Endodermal cell (in vitro differentiated cells): ENCODE data around the gene MROH2A. TPM values are rescaled to one million over a fixed set of nuclear protein-coding genes. Genes with fewer than 3 reads are reported as not detected.
"Not testable (repeated sequence)": the region's sequence is repeated elsewhere in the genome, so short reads cannot be mapped to it uniquely, and the experiment has no call there.

ENCODE experiments used
- DNase-seq: peaks from one replicate; pipeline ENCODE4 v3.0.0-alpha.2; 2017
- H3K27ac ChIP-seq: 2 replicates; pipeline ENCODE4 v1.5.1; 2013; ENCODE audit warnings: mild to moderate bottlenecking, low read depth, low read length, moderate library complexity
- H3K27me3 ChIP-seq: 2 replicates; pipeline ENCODE4 v1.6.1; 2013; ENCODE audit warnings: mild to moderate bottlenecking, low read length, moderate library complexity; ENCODE audit not compliant: insufficient read depth, control insufficient read depth, poor library complexity, severe bottlenecking
- H3K36me3 ChIP-seq: 2 replicates; pipeline ENCODE4 v1.7.0; 2013; ENCODE audit warnings: mild to moderate bottlenecking, low read length, moderate library complexity; ENCODE audit not compliant: control insufficient read depth, insufficient read depth
- H3K4me1 ChIP-seq: one replicate; pipeline ENCODE4 v1.7.0; 2013; ENCODE audit warnings: low read length; ENCODE audit not compliant: control insufficient read depth, insufficient read depth
- H3K4me3 ChIP-seq: 2 replicates; pipeline ENCODE4 v1.5.1; 2013; ENCODE audit warnings: mild to moderate bottlenecking, low read length, moderate library complexity
- H3K9ac ChIP-seq: 2 replicates; pipeline ENCODE4 v1.6.1; 2013; ENCODE audit warnings: mild to moderate bottlenecking, low read length, moderate library complexity; ENCODE audit not compliant: poor library complexity, severe bottlenecking; ENCODE audit errors: extremely low read depth
- H3K9me3 ChIP-seq: 2 replicates; pipeline ENCODE4 v1.6.1; 2013; ENCODE audit warnings: mild to moderate bottlenecking, low read length, moderate library complexity; ENCODE audit not compliant: control insufficient read depth
- H3K27ac Mint-ChIP-seq: 2 replicates; pipeline ENCODE4 v1.8.0; 2020; ENCODE audit warnings: mixed read lengths
- H3K27me3 Mint-ChIP-seq: 2 replicates; pipeline ENCODE4 v1.8.0; 2021; ENCODE audit warnings: mild to moderate bottlenecking, mixed read lengths; ENCODE audit not compliant: insufficient read depth
- H3K36me3 Mint-ChIP-seq: 2 replicates; pipeline ENCODE4 v1.8.0; 2020; ENCODE audit warnings: low read depth, mixed read lengths
- H3K4me1 Mint-ChIP-seq: 2 replicates; pipeline ENCODE4 v1.8.0; 2020; ENCODE audit warnings: mixed read lengths
- H3K4me3 Mint-ChIP-seq: 2 replicates; pipeline ENCODE4 v1.8.0; 2020; ENCODE audit warnings: mild to moderate bottlenecking, moderate library complexity, mixed read lengths
- H3K9me3 Mint-ChIP-seq: 2 replicates; pipeline ENCODE4 v1.8.0; 2020; ENCODE audit warnings: mild to moderate bottlenecking, mixed read lengths
- CTCF ChIP-seq: fragments of 200-600 bp; sonication (generic); conservative IDR thresholded peaks from 2 replicates; pipeline ENCODE4 v1.5.0; 2021; ENCODE audit warnings: antibody characterized with exemption, mild to moderate bottlenecking
- WGBS, 2 experiments: methylation state at CpG; one replicate each; pipeline versions ENCODE4 v1.1.5 to v1.1.7; 2013; ENCODE audit warnings: missing lambda C conversion rate in 2 of 2, mixed read lengths in 1 of 2; ENCODE audit not compliant: insufficient coverage in 1 of 2, insufficient read length in 1 of 2; 5-methylcytosine and 5-hydroxymethylcytosine counted together
- total RNA-seq, 2 donors: library from RNA; stranded (reverse); fragmentation: NEBNext Ultra II Directional in 1 of 2; extraction: Animal tissue kit (Norgen Biotek cat#: 25700) in 1 of 2; gene quantifications; 2 replicates in 1 of 2; 3 replicates in 1 of 2; pipeline ENCODE4 v1.2.1, GENCODE V29; 2021

MROH2A gene
- total RNA-seq, 2 donors from 2014 or later: not detected

GRCh38 chr2:233746475-233747282 lies 31.5 kb upstream of the MROH2A start:
- Mint-ChIP-seq H3K27me3 (peaks cover 7% of the 10 kb centered on the region), H3K4me3 (no peak overlapping the region), H3K4me1 (no peaks in the 10 kb centered on the region), H3K36me3 (no peaks in the 10 kb centered on the region), H3K27ac (no peak overlapping the region), H3K9me3 (peaks cover 32% of the 10 kb centered on the region)
- no peak for TF ChIP-seq CTCF
- no peak for DNase-seq
- H3K4me1 ChIP-seq: no peaks in the 10 kb centered on the region
- H3K4me3 ChIP-seq: no peak overlapping the region
- H3K9me3 ChIP-seq: peaks cover 15% of the 10 kb centered on the region
- no peaks in the 10 kb centered on the region for H3K27me3 ChIP-seq
- H3K36me3 ChIP-seq: no peaks in the 10 kb centered on the region
- H3K27ac ChIP-seq: no peak overlapping the region
- H3K9ac ChIP-seq: no peak overlapping the region
- 80 to 84% methylated on average over 9 to 10 of the region's 10 CpGs for WGBS, 2 experiments

GRCh38 chr2:233747283-233747544 lies 30.9 kb upstream of the MROH2A start:
- Mint-ChIP-seq H3K36me3 (no peaks in the 10 kb centered on the region), H3K27me3 (peaks cover 7% of the 10 kb centered on the region), H3K4me3 (no peak overlapping the region), H3K27ac (no peak overlapping the region), H3K9me3 (peaks cover 38% of the 10 kb centered on the region), H3K4me1 (no peaks in the 10 kb centered on the region)
- H3K4me1 ChIP-seq: no peaks in the 10 kb centered on the region
- no peak overlapping the region for H3K9ac ChIP-seq
- H3K4me3 ChIP-seq: no peak overlapping the region
- TF ChIP-seq CTCF: no peak
- no peak for DNase-seq
- no peak overlapping the region for H3K27ac ChIP-seq
- H3K27me3 ChIP-seq: no peaks in the 10 kb centered on the region
- 93% methylated on average over 3 to 6 of the region's 6 CpGs for WGBS, 2 experiments
- no peaks in the 10 kb centered on the region for H3K36me3 ChIP-seq
- peaks cover 15% of the 10 kb centered on the region for H3K9me3 ChIP-seq

GRCh38 chr2:233750689-233751088 lies 27.4 kb upstream of the MROH2A start:
- 88% methylated on average over 2 of the region's 2 CpGs; no CpG with 5 or more reads in 1 of the 2 experiments for WGBS, 2 experiments
- H3K27me3 Mint-ChIP-seq, H3K4me1 Mint-ChIP-seq, H3K36me3 ChIP-seq, H3K36me3 Mint-ChIP-seq, H3K27ac ChIP-seq, DNase-seq, H3K27me3 ChIP-seq, H3K4me3 ChIP-seq, H3K4me1 ChIP-seq, H3K4me3 Mint-ChIP-seq, H3K27ac Mint-ChIP-seq, H3K9ac ChIP-seq: not testable (repeated sequence)
- H3K9me3 ChIP-seq: peaks cover 15% of the 10 kb centered on the region
- peaks cover 44% of the 10 kb centered on the region for H3K9me3 Mint-ChIP-seq

GRCh38 chr2:233751212-233752009 lies 26.7 kb upstream of the MROH2A start:
- H3K27ac Mint-ChIP-seq, H3K27me3 ChIP-seq, H3K4me3 Mint-ChIP-seq, DNase-seq, H3K36me3 ChIP-seq, H3K4me1 Mint-ChIP-seq, H3K27me3 Mint-ChIP-seq, H3K4me1 ChIP-seq, H3K36me3 Mint-ChIP-seq, H3K4me3 ChIP-seq, H3K9ac ChIP-seq, H3K27ac ChIP-seq: not testable (repeated sequence)
- 83 to 88% methylated on average over 1 to 2 of the region's 2 CpGs for WGBS, 2 experiments
- H3K9me3 ChIP-seq: peaks cover 15% of the 10 kb centered on the region
- H3K9me3 Mint-ChIP-seq: peaks cover 44% of the 10 kb centered on the region
